ENCODE data around the gene ZNF281.

ZNF281 gene

DNA sequence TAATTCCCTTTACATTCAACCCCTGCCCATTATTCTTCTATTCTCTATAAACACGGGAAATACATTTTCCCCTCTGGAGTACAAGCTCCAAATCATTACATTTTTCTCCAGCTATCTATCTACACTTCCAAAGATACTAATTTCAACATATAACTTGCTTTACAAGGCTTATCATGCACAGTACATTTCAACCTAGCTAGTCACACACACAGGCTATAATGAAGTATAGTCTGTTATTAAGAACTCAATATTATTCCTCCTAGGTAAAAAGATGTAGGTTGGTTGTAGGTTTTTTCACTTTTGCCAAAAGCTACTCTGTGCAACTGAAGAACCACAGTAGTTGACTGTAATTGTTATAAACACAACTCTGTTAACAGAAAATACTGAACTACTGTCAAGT lies 8.1 kb downstream of the ZNF281 start:
- Histone ChIP-seq H2AFZ (ENCODE audit: low read depth, low read length) (no peak overlapping the region), H3K27ac (ENCODE audit: low read length) (no peak overlapping the region), H3K27me3 (ENCODE audit: low read depth, low read length) (no peaks in the 10 kb centered on the region), H3K9ac (ENCODE audit: low read length) (no peak overlapping the region), H3K79me2 (ENCODE audit: low read length) (peaks cover 49% of the 10 kb centered on the region), H3K4me1 (ENCODE audit: low read length) (peaks cover 12% of the 10 kb centered on the region), H3K36me3 (replicated peaks; ENCODE audit: low read depth, low read length) (peaks cover 32% of the 10 kb centered on the region), H3K4me3 (ENCODE audit: low read length) (no peak overlapping the region), H3K9me3 (ENCODE audit: insufficient read depth, low read length) (no peaks in the 10 kb centered on the region), H3K4me2 (ENCODE audit: low read length) (no peak overlapping the region), H4K20me1 (ENCODE audit: insufficient read depth, low read length) (peaks cover 16% of the 10 kb centered on the region)
- TF ChIP-seq, protein P1, sequence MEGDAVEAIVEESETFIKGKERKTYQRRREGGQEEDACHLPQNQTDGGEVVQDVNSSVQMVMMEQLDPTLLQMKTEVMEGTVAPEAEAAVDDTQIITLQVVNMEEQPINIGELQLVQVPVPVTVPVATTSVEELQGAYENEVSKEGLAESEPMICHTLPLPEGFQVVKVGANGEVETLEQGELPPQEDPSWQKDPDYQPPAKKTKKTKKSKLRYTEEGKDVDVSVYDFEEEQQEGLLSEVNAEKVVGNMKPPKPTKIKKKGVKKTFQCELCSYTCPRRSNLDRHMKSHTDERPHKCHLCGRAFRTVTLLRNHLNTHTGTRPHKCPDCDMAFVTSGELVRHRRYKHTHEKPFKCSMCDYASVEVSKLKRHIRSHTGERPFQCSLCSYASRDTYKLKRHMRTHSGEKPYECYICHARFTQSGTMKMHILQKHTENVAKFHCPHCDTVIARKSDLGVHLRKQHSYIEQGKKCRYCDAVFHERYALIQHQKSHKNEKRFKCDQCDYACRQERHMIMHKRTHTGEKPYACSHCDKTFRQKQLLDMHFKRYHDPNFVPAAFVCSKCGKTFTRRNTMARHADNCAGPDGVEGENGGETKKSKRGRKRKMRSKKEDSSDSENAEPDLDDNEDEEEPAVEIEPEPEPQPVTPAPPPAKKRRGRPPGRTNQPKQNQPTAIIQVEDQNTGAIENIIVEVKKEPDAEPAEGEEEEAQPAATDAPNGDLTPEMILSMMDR (IDR thresholded peaks at IDR 0.05; ENCODE audit: low read depth, low read length) = no peak
- TF ChIP-seq EZH2phosphoT487 (IDR thresholded peaks at IDR 0.05; ENCODE audit: low read depth) = no peak

DNA sequence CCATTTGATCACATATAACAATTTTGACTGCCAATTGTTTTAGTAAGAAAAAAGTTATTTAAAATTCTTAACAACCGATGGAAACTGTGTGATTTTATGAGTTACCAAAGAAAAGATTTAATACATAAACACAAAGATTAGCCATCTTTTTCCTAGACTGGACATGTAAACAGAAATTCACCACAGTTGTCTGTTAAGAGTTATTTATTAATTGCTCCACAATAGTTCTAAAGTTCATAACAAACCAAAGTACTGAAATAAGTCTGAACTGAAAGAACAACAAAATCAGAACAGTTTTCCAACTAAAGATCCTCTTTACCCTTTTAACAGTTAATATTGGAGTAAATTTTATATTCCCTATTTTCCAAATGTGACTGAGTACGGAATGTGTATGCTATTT lies 8.6 kb downstream of the ZNF281 start:
- Histone ChIP-seq H3K36me3 (replicated peaks; ENCODE audit: low read depth, low read length) (peaks cover 28% of the 10 kb centered on the region), H3K4me3 (ENCODE audit: low read length) (no peak overlapping the region), H3K9ac (ENCODE audit: low read length) (no peak overlapping the region), H3K27me3 (ENCODE audit: low read depth, low read length) (no peaks in the 10 kb centered on the region), H3K4me2 (ENCODE audit: low read length) (no peak overlapping the region), H3K79me2 (ENCODE audit: low read length) (peaks cover 45% of the 10 kb centered on the region), H2AFZ (ENCODE audit: low read depth, low read length) (no peak overlapping the region), H3K27ac (ENCODE audit: low read length) (no peak overlapping the region), H4K20me1 (ENCODE audit: insufficient read depth, low read length) (peaks cover 12% of the 10 kb centered on the region), H3K9me3 (ENCODE audit: insufficient read depth, low read length) (no peaks in the 10 kb centered on the region), H3K4me1 (ENCODE audit: low read length) (peaks cover 8% of the 10 kb centered on the region)
- TF ChIP-seq, protein P1 (IDR thresholded peaks at IDR 0.05; ENCODE audit: low read depth, low read length) = no peak
- no peak for TF ChIP-seq EZH2phosphoT487 (IDR thresholded peaks at IDR 0.05; ENCODE audit: low read depth)

DNA sequence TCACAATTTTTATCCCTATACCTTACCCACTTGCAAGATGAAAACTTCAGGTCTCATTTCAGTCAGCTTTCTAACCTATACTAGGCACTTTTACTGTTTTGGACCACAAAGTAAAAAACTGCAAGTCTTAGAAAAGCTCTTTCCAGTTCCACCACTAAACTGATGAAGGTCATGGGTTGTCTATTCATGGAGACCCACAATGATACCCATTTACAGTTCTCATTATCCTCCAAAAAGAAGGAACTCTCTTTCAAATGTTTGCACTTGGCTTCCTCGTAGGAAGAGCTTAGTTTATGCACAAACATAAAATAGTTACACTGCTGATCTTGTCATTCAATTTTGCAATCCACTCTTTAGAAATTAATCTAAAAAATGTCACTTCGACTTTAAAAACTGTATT lies 9.3 kb downstream of the ZNF281 start:
- no peak overlapping the region for H3K27ac ChIP-seq (ENCODE audit: low read length)
- no peak overlapping the region for H2AFZ ChIP-seq (ENCODE audit: low read depth, low read length)
- H3K4me1 ChIP-seq (ENCODE audit: low read length) = peaks cover under 1% of the 10 kb centered on the region; the same call in 1 of the 2 replicates
- H3K4me3 ChIP-seq (ENCODE audit: low read length) = no peak overlapping the region
- H4K20me1 ChIP-seq (ENCODE audit: insufficient read depth, low read length) = peaks cover 5% of the 10 kb centered on the region; the same call in 1 of the 2 replicates
- H3K9ac ChIP-seq (ENCODE audit: low read length) = no peak overlapping the region
- no peak overlapping the region for H3K4me2 ChIP-seq (ENCODE audit: low read length)
- no peak for TF ChIP-seq EZH2phosphoT487 (IDR thresholded peaks at IDR 0.05; ENCODE audit: low read depth)
- TF ChIP-seq, protein P1 (IDR thresholded peaks at IDR 0.05; ENCODE audit: low read depth, low read length) = no peak
- no peaks in the 10 kb centered on the region for H3K27me3 ChIP-seq (ENCODE audit: low read depth, low read length)
- H3K36me3 ChIP-seq (replicated peaks; ENCODE audit: low read depth, low read length) = peaks cover 21% of the 10 kb centered on the region
- H3K79me2 ChIP-seq (ENCODE audit: low read length) = peaks cover 38% of the 10 kb centered on the region
- no peaks in the 10 kb centered on the region for H3K9me3 ChIP-seq (ENCODE audit: insufficient read depth, low read length)

DNA sequence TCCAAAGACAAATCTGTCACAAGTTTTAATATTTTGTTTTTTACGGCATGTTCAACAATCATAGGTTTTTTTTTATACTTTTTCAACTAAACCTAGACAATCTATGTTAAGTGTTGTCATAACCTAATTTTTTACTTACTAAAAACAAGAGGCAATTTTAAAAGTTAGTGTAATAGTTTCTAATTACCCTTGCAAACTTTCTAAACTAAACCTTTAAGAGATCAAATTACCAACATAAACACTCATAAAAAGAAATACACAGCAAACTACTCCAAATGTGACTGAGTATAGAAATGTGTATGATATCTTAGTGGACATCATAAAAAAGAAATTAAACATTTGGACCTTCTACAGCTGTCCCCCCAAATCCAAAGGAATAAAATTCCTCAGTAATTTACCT lies 10.0 kb downstream of the ZNF281 start:
- H2AFZ ChIP-seq (ENCODE audit: low read depth, low read length) = no peak overlapping the region
- H3K9ac ChIP-seq (ENCODE audit: low read length) = no peak overlapping the region
- TF ChIP-seq, protein P1 (IDR thresholded peaks at IDR 0.05; ENCODE audit: low read depth, low read length) = no peak
- no peak for TF ChIP-seq EZH2phosphoT487 (IDR thresholded peaks at IDR 0.05; ENCODE audit: low read depth)
- H3K27ac ChIP-seq (ENCODE audit: low read length) = no peak overlapping the region
- 0 out of 2 replicates have a peak, but pooled peaks cover under 1% of the 10 kb centered on the region for H4K20me1 ChIP-seq (ENCODE audit: insufficient read depth, low read length)
- H3K4me3 ChIP-seq (ENCODE audit: low read length) = no peak overlapping the region
- H3K9me3 ChIP-seq (ENCODE audit: insufficient read depth, low read length) = no peaks in the 10 kb centered on the region
- H3K4me1 ChIP-seq (ENCODE audit: low read length) = no peaks in the 10 kb centered on the region
- no peak overlapping the region for H3K4me2 ChIP-seq (ENCODE audit: low read length)
- no peaks in the 10 kb centered on the region for H3K27me3 ChIP-seq (ENCODE audit: low read depth, low read length)
- H3K79me2 ChIP-seq (ENCODE audit: low read length) = peaks cover 31% of the 10 kb centered on the region; the same call in 1 of the 2 replicates
- H3K36me3 ChIP-seq (replicated peaks; ENCODE audit: low read depth, low read length) = peaks cover 20% of the 10 kb centered on the region
